Activated naive CD8-positive, alpha-beta T cell treated with anti-CD3 and anti-CD28 coated beads, Interleukin-2, amount 50 U/mL, for 24 hours (primary cell): ENCODE data around the gene CMA1.
"Not testable (repeated sequence)": the region's sequence is repeated elsewhere in the genome, so short reads cannot be mapped to it uniquely, and the experiment has no call there.

ENCODE experiments used
- ATAC-seq: fragments of 150-1000 bp; cut with Tn5 transposase; one replicate; pipeline ENCODE4 v1.10.0; 2021
- DNase-seq: peaks from one replicate; pipeline ENCODE4 v3.0.0; 2021
- H3K27ac Mint-ChIP-seq: one replicate; pipeline ENCODE4 v1.8.0; 2021; ENCODE audit warnings: mild to moderate bottlenecking, mixed read lengths
- H3K27me3 Mint-ChIP-seq: one replicate; pipeline ENCODE4 v1.8.0; 2021; ENCODE audit warnings: mixed read lengths
- H3K36me3 Mint-ChIP-seq: one replicate; pipeline ENCODE4 v1.8.0; 2021; ENCODE audit warnings: low read depth, mixed read lengths
- H3K4me1 Mint-ChIP-seq: one replicate; pipeline ENCODE4 v1.8.0; 2021; ENCODE audit warnings: mixed read lengths
- H3K4me3 Mint-ChIP-seq: one replicate; pipeline ENCODE4 v1.8.0; 2021; ENCODE audit warnings: mild to moderate bottlenecking, moderate library complexity, mixed read lengths
- H3K9me3 Mint-ChIP-seq: one replicate; pipeline ENCODE4 v1.8.0; 2021; ENCODE audit warnings: mixed read lengths

The CMA1 gene, protein sequence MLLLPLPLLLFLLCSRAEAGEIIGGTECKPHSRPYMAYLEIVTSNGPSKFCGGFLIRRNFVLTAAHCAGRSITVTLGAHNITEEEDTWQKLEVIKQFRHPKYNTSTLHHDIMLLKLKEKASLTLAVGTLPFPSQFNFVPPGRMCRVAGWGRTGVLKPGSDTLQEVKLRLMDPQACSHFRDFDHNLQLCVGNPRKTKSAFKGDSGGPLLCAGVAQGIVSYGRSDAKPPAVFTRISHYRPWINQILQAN

GRCh38 chr14:24508155-24508840 is at the start of gene CMA1:
Gene CMA1 (minus strand): TSS chr14:24508265. CDS start chr14:24508235, 30 bp downstream.
- DNase-seq (no peak), ATAC-seq (no peak)
- Mint-ChIP-seq H3K4me3 (no peak within 1 kb of the TSS), H3K27me3 (peaks cover 8% of the 10 kb centered on the region), H3K9me3 (no peaks in the 10 kb centered on the region), H3K36me3 (no peaks in the 10 kb centered on the region), H3K4me1 (no peaks in the 10 kb centered on the region), H3K27ac (no peak within 1 kb of the TSS)

- DNase-seq (no peak), ATAC-seq (no peak)
- H3K27me3 Mint-ChIP-seq = peaks cover 7% of the 10 kb centered on the region
- H3K27ac Mint-ChIP-seq = no peak overlapping the region
- no peaks in the 10 kb centered on the region for H3K36me3 Mint-ChIP-seq
- H3K9me3 Mint-ChIP-seq = peaks cover 11% of the 10 kb centered on the region
- no peak overlapping the region for H3K4me3 Mint-ChIP-seq
- no peaks in the 10 kb centered on the region for H3K4me1 Mint-ChIP-seq
These were observed 48.7 kb upstream of the CMA1 start for GRCh38 chr14:24556756-24557155.

DNA sequence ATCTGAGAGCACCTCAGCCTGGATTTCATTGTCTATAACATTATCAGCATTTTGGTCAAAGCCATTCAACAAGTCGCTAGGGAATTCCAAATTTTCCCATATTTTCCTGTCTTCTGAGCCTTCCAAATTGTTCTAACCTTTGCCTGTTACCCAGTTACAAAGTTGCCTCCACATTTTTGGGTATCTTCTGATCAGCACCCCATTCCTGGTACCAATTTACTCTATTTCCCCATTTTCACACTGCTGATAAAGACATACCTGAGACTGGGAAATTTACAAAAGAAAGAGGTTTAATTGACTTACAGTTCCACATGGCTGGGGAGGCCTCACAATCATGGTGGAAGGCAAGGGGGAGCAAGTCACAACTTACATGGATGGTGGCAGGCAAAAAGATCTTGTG is 41.0 kb upstream of the CMA1 start:
- H3K27me3 Mint-ChIP-seq, ATAC-seq, H3K4me3 Mint-ChIP-seq, H3K4me1 Mint-ChIP-seq, H3K27ac Mint-ChIP-seq, DNase-seq, H3K36me3 Mint-ChIP-seq: not testable (repeated sequence)
- peaks cover 69% of the 10 kb centered on the region for H3K9me3 Mint-ChIP-seq

- ATAC-seq = no peak
- H3K36me3 Mint-ChIP-seq = peaks cover 3% of the 10 kb centered on the region
- H3K4me3 Mint-ChIP-seq = no peak overlapping the region
- no peak for DNase-seq
- H3K9me3 Mint-ChIP-seq = peaks cover 37% of the 10 kb centered on the region
- H3K4me1 Mint-ChIP-seq = no peaks in the 10 kb centered on the region
- no peak overlapping the region for H3K27ac Mint-ChIP-seq
- H3K27me3 Mint-ChIP-seq = peaks cover 2% of the 10 kb centered on the region
These were observed 34.4 kb upstream of the CMA1 start for GRCh38 chr14:24542346-24542936.

DNA sequence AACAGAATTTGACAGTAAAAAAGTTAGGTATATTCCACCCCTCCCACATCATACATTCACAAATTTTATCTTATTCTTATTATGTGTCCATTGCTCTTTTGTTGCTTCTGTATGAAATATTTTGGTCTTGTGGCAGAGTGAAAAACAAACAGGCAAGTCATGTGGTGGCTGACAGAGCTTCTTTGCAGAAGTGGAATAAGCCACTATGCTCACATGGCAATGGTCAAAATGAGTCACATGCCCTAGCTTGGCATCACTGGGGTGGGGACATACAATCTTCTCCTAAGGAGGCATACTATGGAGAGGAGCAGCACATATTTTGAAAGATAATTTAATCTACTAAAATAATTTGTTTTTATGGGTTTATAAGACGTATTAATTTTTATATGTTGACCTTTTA is 27.7 kb upstream of the CMA1 start:
- peaks cover 2% of the 10 kb centered on the region for H3K27me3 Mint-ChIP-seq
- no peaks in the 10 kb centered on the region for H3K36me3 Mint-ChIP-seq
- DNase-seq (peak; percentile 9), ATAC-seq (peak; percentile 88)
- no peak overlapping the region for H3K4me3 Mint-ChIP-seq
- peaks cover 8% of the 10 kb centered on the region for H3K9me3 Mint-ChIP-seq
- H3K4me1 Mint-ChIP-seq = peaks cover 5% of the 10 kb centered on the region
- H3K27ac Mint-ChIP-seq = no peak overlapping the region

GRCh38 chr14:24534286-24534685 is 26.2 kb upstream of the CMA1 start:
- Mint-ChIP-seq H3K9me3 (peaks cover 3% of the 10 kb centered on the region), H3K4me3 (no peak overlapping the region), H3K36me3 (no peaks in the 10 kb centered on the region), H3K27me3 (no peaks in the 10 kb centered on the region), H3K4me1 (peaks cover 5% of the 10 kb centered on the region), H3K27ac (no peak overlapping the region)
- DNase-seq = no peak
- no peak for ATAC-seq

DNA sequence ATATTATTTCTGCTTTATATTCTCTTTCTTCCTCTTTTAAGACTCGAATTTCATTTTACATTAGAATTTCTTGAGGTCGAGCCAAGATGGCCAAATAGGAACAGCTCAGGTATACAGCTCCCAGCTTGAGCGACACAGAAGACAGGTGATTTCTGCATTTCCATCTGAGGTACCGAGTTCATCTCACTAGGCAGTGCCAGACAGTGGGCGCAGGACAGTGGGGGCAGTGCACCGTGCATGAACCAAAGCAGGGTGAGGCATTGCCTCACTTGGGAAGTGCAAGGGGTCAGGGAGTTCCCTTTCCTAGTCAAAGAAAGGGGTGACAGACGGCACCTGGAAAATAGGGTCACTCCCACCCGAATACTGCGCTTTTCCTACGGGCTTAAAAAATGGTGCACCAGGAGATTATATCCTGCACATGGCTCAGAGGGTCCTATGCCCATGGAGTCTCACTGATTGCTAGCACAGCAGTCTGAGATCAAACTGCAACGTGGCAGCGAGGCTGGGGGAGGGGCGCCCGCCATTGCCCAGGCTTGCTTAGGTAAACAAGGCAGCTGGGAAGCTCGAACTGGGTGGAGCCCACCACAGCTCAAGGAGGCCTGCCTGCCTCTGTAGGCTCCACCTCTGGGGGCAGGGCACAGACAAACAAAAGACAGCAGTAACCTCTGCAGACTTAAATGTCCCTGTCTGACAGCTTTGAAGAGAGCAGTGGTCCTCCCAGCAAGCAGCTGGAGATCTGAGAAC is 18.0 kb upstream of the CMA1 start:
- DNase-seq, ATAC-seq, H3K9me3 Mint-ChIP-seq, H3K4me1 Mint-ChIP-seq, H3K36me3 Mint-ChIP-seq, H3K4me3 Mint-ChIP-seq, H3K27me3 Mint-ChIP-seq, H3K27ac Mint-ChIP-seq: not testable (repeated sequence)

GRCh38 chr14:24518851-24519250 is 10.8 kb upstream of the CMA1 start:
- Mint-ChIP-seq H3K27me3 (no peaks in the 10 kb centered on the region), H3K36me3 (no peaks in the 10 kb centered on the region), H3K27ac (no peak overlapping the region), H3K9me3 (no peaks in the 10 kb centered on the region), H3K4me1 (no peaks in the 10 kb centered on the region), H3K4me3 (no peak overlapping the region)
- no peak for DNase-seq
- ATAC-seq = no peak

DNA sequence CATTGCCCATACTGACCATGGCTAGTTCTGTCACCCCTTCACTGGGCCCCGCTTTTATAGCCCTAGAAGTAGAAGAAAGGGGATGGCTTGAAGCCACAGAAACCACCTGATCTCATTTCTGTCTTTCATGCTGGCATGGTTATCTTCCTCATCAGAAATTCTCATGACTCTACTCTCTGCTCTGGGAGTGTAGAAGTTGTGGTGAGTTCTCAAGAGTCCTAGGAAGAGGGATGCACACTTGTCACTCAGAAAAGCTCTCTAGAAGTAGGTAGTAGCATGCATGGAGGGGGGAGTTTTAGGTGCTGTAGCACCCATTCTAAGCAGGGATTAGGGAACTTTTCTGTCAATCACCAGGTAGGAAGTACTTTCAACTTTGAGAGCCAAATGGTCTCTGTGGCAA is 6.1 kb upstream of the CMA1 start:
- Mint-ChIP-seq H3K9me3 (no peaks in the 10 kb centered on the region), H3K27ac (no peak overlapping the region), H3K4me3 (no peak overlapping the region), H3K36me3 (no peaks in the 10 kb centered on the region), H3K27me3 (no peaks in the 10 kb centered on the region), H3K4me1 (no peaks in the 10 kb centered on the region)
- no peak for ATAC-seq
- DNase-seq = no peak

DNA sequence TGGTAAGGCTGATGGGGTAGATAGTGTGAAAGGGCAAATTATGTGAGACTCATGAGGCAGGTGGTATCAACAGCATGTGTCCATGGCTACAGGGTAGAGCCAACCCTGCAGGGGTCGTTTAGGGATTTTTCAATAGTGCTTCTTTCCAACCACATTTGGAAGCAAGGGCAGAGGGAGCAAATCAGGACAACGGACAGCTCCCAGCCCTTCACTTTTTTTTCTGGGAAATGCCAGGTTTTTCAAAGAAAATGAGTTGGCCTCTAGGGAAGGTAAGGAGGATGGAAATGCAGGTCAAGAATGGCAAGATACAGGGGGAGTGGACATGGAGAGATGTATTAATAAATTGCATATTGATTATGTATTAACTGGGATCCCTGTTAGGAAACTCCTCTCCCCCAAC is 4.9 kb upstream of the CMA1 start:
- ATAC-seq (no peak), DNase-seq (no peak)
- no peak overlapping the region for H3K4me3 Mint-ChIP-seq
- H3K36me3 Mint-ChIP-seq = no peaks in the 10 kb centered on the region
- no peaks in the 10 kb centered on the region for H3K9me3 Mint-ChIP-seq
- peaks cover 4% of the 10 kb centered on the region for H3K27me3 Mint-ChIP-seq
- H3K27ac Mint-ChIP-seq = no peak overlapping the region
- H3K4me1 Mint-ChIP-seq = no peaks in the 10 kb centered on the region

GRCh38 chr14:24506443-24506842 is 1.6 kb downstream of the CMA1 start:
- no peak for ATAC-seq
- H3K27ac Mint-ChIP-seq = no peak overlapping the region
- DNase-seq = no peak
- H3K4me1 Mint-ChIP-seq = no peaks in the 10 kb centered on the region
- H3K9me3 Mint-ChIP-seq = no peaks in the 10 kb centered on the region
- peaks cover 8% of the 10 kb centered on the region for H3K27me3 Mint-ChIP-seq
- H3K36me3 Mint-ChIP-seq = no peaks in the 10 kb centered on the region
- H3K4me3 Mint-ChIP-seq = no peak overlapping the region

- Mint-ChIP-seq H3K4me3 (no peak overlapping the region), H3K27me3 (peaks cover 8% of the 10 kb centered on the region), H3K9me3 (no peaks in the 10 kb centered on the region), H3K4me1 (no peaks in the 10 kb centered on the region), H3K27ac (no peak overlapping the region), H3K36me3 (no peaks in the 10 kb centered on the region)
- ATAC-seq (peak; percentile 47), DNase-seq (no peak)
These were observed 3.6 kb downstream of the CMA1 start for GRCh38 chr14:24504425-24504950.

GRCh38 chr14:24491586-24492408 is 16.3 kb downstream of the CMA1 start:
- not testable (repeated sequence) for H3K4me1 Mint-ChIP-seq, H3K36me3 Mint-ChIP-seq, H3K4me3 Mint-ChIP-seq, H3K9me3 Mint-ChIP-seq, H3K27ac Mint-ChIP-seq, ATAC-seq, H3K27me3 Mint-ChIP-seq, DNase-seq
